Endothelial cell of umbilical vein (primary cell): ENCODE measurements around the gene FNBP1L. TPM values are rescaled to one million over a fixed set of nuclear protein-coding genes. Genes with fewer than 3 reads are reported as not detected.

Source experiments
- BruUV-seq: library from RNA; stranded (reverse); fragments of 400-500 nt; replicated peaks from 2 replicates; lab custom pipeline; 2021; lab: Mats Ljungman, UMichigan
- CTCF ChIA-PET: fragments of 300-600, 350-600 bp; sonication (Branson Sonifier 250); formaldehyde crosslinking; loops from one replicate; lab custom pipeline; 2021; ENCODE audit warnings: antibody characterized with exemption, inconsistent platforms; lab: Charles Lee
- POLR2A ChIA-PET: fragments of 300-600, 350-600 bp; sonication (Branson Sonifier 250); formaldehyde crosslinking; loops from one replicate; lab custom pipeline; 2021; ENCODE audit warnings: antibody characterized with exemption, inconsistent platforms; lab: Charles Lee
- DNase-seq: peaks from one replicate; pipeline ENCODE4 v3.0.0-alpha.2; 2011; ENCODE audit warnings: low read depth, low spot score
- FAIRE-seq: peaks from 2 replicates; lab custom pipeline; 2011; peaks lifted over from hg19 to GRCh38; lab: Jason Lieb, UNC
- H2AFZ ChIP-seq: 2 replicates; pipeline ENCODE4 v1.6.0; 2012; ENCODE audit warnings: low read depth, low read length, control low read depth, inconsistent platforms
- H3K27ac ChIP-seq: 2 replicates; pipeline ENCODE4 v1.5.1; 2011; ENCODE audit warnings: low read depth, mild to moderate bottlenecking, control low read depth, low read length, moderate library complexity; ENCODE audit not compliant: insufficient read depth
- H3K27me3 ChIP-seq, 2 experiments: 2 replicates each; pipeline versions ENCODE4 v1.6.0 to v1.6.1; 2011; ENCODE audit warnings: low read length in 2 of 2, mixed read lengths in 1 of 2; ENCODE audit not compliant: control insufficient read depth in 2 of 2, insufficient read depth in 2 of 2
- H3K36me3 ChIP-seq, 2 experiments: 2 replicates in 1 of 2; 3 replicates in 1 of 2; pipeline ENCODE4 v1.5.1; 2011; ENCODE audit warnings: low read length in 2 of 2, mild to moderate bottlenecking in 1 of 2, moderate library complexity in 1 of 2; ENCODE audit not compliant: control insufficient read depth in 2 of 2, insufficient read depth in 2 of 2; ENCODE audit errors: extremely low read depth in 1 of 2
- H3K4me1 ChIP-seq: 3 replicates; pipeline ENCODE4 v1.5.1; 2011; ENCODE audit warnings: mild to moderate bottlenecking, low read length; ENCODE audit not compliant: control insufficient read depth, insufficient read depth; ENCODE audit errors: extremely low read depth
- H3K4me2 ChIP-seq: 2 replicates; pipeline ENCODE4 v1.6.1; 2011; ENCODE audit warnings: low read length, control low read depth, mixed read lengths; ENCODE audit not compliant: insufficient read depth
- H3K4me3 ChIP-seq, 3 experiments: fragments of 200-600 bp in 1 of 3; sonication (generic), shearing (Covaris generic) in 1 of 3; replicated peaks in 1 of 3; 2 replicates each; pipeline ENCODE4 v1.5.1; 2011 to 2016; ENCODE audit warnings: control low read depth in 3 of 3, low read length in 3 of 3, mild to moderate bottlenecking in 2 of 3, inconsistent platforms in 1 of 3, low read depth in 1 of 3, moderate library complexity in 1 of 3; ENCODE audit not compliant: insufficient read depth in 1 of 3
- H3K79me2 ChIP-seq: 2 replicates; pipeline ENCODE4 v1.6.0; 2012; ENCODE audit warnings: low read length, inconsistent platforms; ENCODE audit not compliant: control insufficient read depth, insufficient read depth
- H3K9ac ChIP-seq: replicated peaks from 2 replicates; pipeline ENCODE3; 2011; ENCODE audit warnings: low read length, control low read depth; ENCODE audit not compliant: insufficient read depth; ENCODE audit errors: extremely low read depth
- H3K9me1 ChIP-seq: replicated peaks from 3 replicates; pipeline ENCODE4 v1.6.0; 2011; ENCODE audit warnings: mild to moderate bottlenecking, low read length; ENCODE audit not compliant: control insufficient read depth, insufficient read depth; ENCODE audit errors: extremely low read depth
- H3K9me3 ChIP-seq: replicated peaks from 2 replicates; pipeline ENCODE4 v1.5.1; 2012; ENCODE audit warnings: low read length, inconsistent platforms; ENCODE audit not compliant: control insufficient read depth, insufficient read depth
- H4K20me1 ChIP-seq: replicated peaks from 2 replicates; pipeline ENCODE3; 2011; ENCODE audit warnings: mild to moderate bottlenecking, low read length; ENCODE audit not compliant: control insufficient read depth, insufficient read depth; ENCODE audit errors: extremely low read depth
- CTCF ChIP-seq, 2 donors: IDR thresholded peaks; 1 replicate in 1 of 2; 2 replicates in 1 of 2; pipeline ENCODE4 v1.5.1; 2011; ENCODE audit warnings: low read length in 2 of 2, mild to moderate bottlenecking in 2 of 2, moderate library complexity in 2 of 2, control low read depth in 1 of 2, inconsistent platforms in 1 of 2, low read depth in 1 of 2; ENCODE audit not compliant: insufficient read depth in 1 of 2; ENCODE audit errors: extremely low read depth in 1 of 2
- EZH2 ChIP-seq: IDR thresholded peaks from 2 replicates; pipeline ENCODE4 v1.6.1; 2012; ENCODE audit warnings: borderline replicate concordance, low read depth, mild to moderate bottlenecking, moderate library complexity, low read length, inconsistent platforms; ENCODE audit not compliant: severe bottlenecking
- FOS ChIP-seq: IDR thresholded peaks from 2 replicates; pipeline ENCODE4 v1.6.1; 2011; ENCODE audit warnings: mild to moderate bottlenecking, low read length, moderate library complexity, borderline replicate concordance; ENCODE audit not compliant: insufficient read depth
- GATA2 ChIP-seq: IDR thresholded peaks from 2 replicates; pipeline ENCODE4 v1.7.0; 2011; ENCODE audit warnings: low read depth, mild to moderate bottlenecking, moderate library complexity, mixed read lengths, low read length; ENCODE audit not compliant: insufficient read length, insufficient read depth
- JUN ChIP-seq: IDR thresholded peaks from 2 replicates; pipeline ENCODE4 v1.6.1; 2011; ENCODE audit warnings: borderline replicate concordance, low read depth; ENCODE audit not compliant: insufficient read length, insufficient read depth
- MAX ChIP-seq: IDR thresholded peaks from 2 replicates; pipeline ENCODE4 v1.6.1; 2011; ENCODE audit not compliant: insufficient read depth, insufficient read length
- MYC ChIP-seq: IDR thresholded peaks from one replicate; pipeline ENCODE4 v1.6.1; 2011; ENCODE audit warnings: mild to moderate bottlenecking, low read depth, low read length
- POLR2A ChIP-seq: IDR thresholded peaks from 2 replicates; pipeline ENCODE4 v1.6.1; 2012; ENCODE audit warnings: low read depth, mild to moderate bottlenecking, control low read depth, low read length
- dilution Hi-C: fragments of 300-500 bp; cut with MboI; formaldehyde crosslinking; loops from one replicate; pipeline ENCODE4 v1.15.0; 2019; ENCODE audit warnings: low sequenced_read_pairs; ENCODE audit not compliant: extremely low pct_ligation_motif_present
- intact Hi-C: fragments of 100-400 bp; cut with micrococcal nuclease; formaldehyde crosslinking; loops from one replicate; pipeline ENCODE4 v1.10.0; 2022
- polyA plus RNA-seq, 4 experiments: library from polyadenylated mRNA; depleted of rRNA in 3 of 4; stranded (reverse) in 3 of 4; unstranded in 1 of 4; fragments of >200 nt; gene quantifications; 2 replicates each; pipeline versions ENCODE4 v1.2.1 to v1.2.3, GENCODE V29; 2011 to 2012; ENCODE audit warnings: missing spikeins in 1 of 4
- total RNA-seq: library from RNA; stranded (reverse); gene quantifications from 2 replicates; pipeline ENCODE4 v1.2.3, GENCODE V29; 2021

The FNBP1L gene
- total and polyA plus RNA-seq, 2 donors (not counting 3 experiments of a cell fraction or from before 2014, with no cell fraction given), result 28.1 to 56.4 TPM

- Histone ChIP-seq H3K4me2 (no peak overlapping the region), H3K27me3 (no peaks in the 10 kb centered on the region), H2AFZ (no peak overlapping the region), H3K9me1 (no peaks in the 10 kb centered on the region), H3K27ac (no peak overlapping the region), H3K4me3 (no peak overlapping the region), H3K4me1 (peaks cover 3% of the 10 kb centered on the region), H3K9me3 (no peaks in the 10 kb centered on the region), H4K20me1 (no peaks in the 10 kb centered on the region), H3K36me3 (no peaks in the 10 kb centered on the region), H3K79me2 (peaks cover 97% of the 10 kb centered on the region), H3K9ac (no peak overlapping the region)
- ChIA-PET POLR2A (no interaction called here), CTCF (interaction anchor here (1.1 to 1.4 kb wide), 2 partner anchors 10 to 161 kb away, joined by 3 read pairs; no protein-coding TSS in a partner anchor)
- no peak for FAIRE-seq
- DNase-seq, result no peak
- TF ChIP-seq CTCF (IDR thresholded peaks at IDR 0.05; ENCODE audit: extremely low read depth in 1 of 2, insufficient read depth in 1 of 2, low read depth in 1 of 2, low read length in 2 of 2) (no peak), JUN (no peak), FOS (no peak), EZH2 (no peak), MYC (no peak), POLR2A (no peak), MAX (no peak), GATA2 (no peak)
- dilution Hi-C loops (no loop called here), intact Hi-C loops (no loop called here)
- no TSS peak for BruUV-seq
These were observed 149.8 kb downstream of the FNBP1L start for GRCh38 chr1:93597709-93598108.
